NCI-H2081 treated with DMSO at 0.1 percent for 48 hours (cell line): ENCODE data around the gene DUS1L.
A peak's percentile ranks its signal among the peaks of the same experiment; 100 is the strongest.

Experiments used
- DNase-seq: peaks from one replicate; lab custom pipeline; 2025; lab: John Stamatoyannopoulos, UW

DUS1L gene

GRCh38 chr17:82065638-82066303 lies at the start of gene DUS1L:
Gene DUS1L, minus strand, starts transcription at chr17:82065804. Its CDS starts 745 bp downstream, at chr17:82065059.
- no peak for DNase-seq

GRCh38 chr17:82114872-82115271 lies 49.3 kb upstream of the DUS1L start:
- DNase-seq: no peak

GRCh38 chr17:82114447-82114846 lies 48.8 kb upstream of the DUS1L start:
- DNase-seq: no peak

- no peak for DNase-seq
These were observed 48.3 kb upstream of the DUS1L start for GRCh38 chr17:82113941-82114340.

- DNase-seq: no peak
These were observed 47.8 kb upstream of the DUS1L start for GRCh38 chr17:82113422-82113821.

- no peak for DNase-seq
These were observed 47.3 kb upstream of the DUS1L start for GRCh38 chr17:82112914-82113311.

GRCh38 chr17:82112181-82112913 lies 46.7 kb upstream of the DUS1L start:
- DNase-seq: no peak

GRCh38 chr17:82110298-82110697 lies 44.7 kb upstream of the DUS1L start:
- no peak for DNase-seq

GRCh38 chr17:82108961-82109475 lies 43.4 kb upstream of the DUS1L start:
- DNase-seq: no peak

- no peak for DNase-seq
These were observed 42.9 kb upstream of the DUS1L start for GRCh38 chr17:82108496-82108945.

GRCh38 chr17:82108038-82108437 lies 42.4 kb upstream of the DUS1L start:
- no peak for DNase-seq

GRCh38 chr17:82107341-82107860 lies 41.8 kb upstream of the DUS1L start:
- DNase-seq: no peak

GRCh38 chr17:82106688-82107305 lies 41.2 kb upstream of the DUS1L start:
- DNase-seq: no peak

GRCh38 chr17:82105882-82106687 lies 40.5 kb upstream of the DUS1L start:
- peak; percentile 61 for DNase-seq

- DNase-seq: no peak
These were observed 39.8 kb upstream of the DUS1L start for GRCh38 chr17:82105417-82105881.

- DNase-seq: no peak
These were observed 39.3 kb upstream of the DUS1L start for GRCh38 chr17:82104797-82105416.

- no peak for DNase-seq
These were observed 38.2 kb upstream of the DUS1L start for GRCh38 chr17:82103553-82104451.

- DNase-seq: no peak
These were observed 36.4 kb upstream of the DUS1L start for GRCh38 chr17:82101767-82102679.

GRCh38 chr17:82101301-82101715 lies 35.7 kb upstream of the DUS1L start:
- DNase-seq: no peak
